GM12878 (cell line): ENCODE measurements around the gene MYO16. TPM values are rescaled to one million over a fixed set of nuclear protein-coding genes. Genes with fewer than 3 reads are reported as not detected.

Experiments used
- ATAC-seq: fragments of 200-7000 bp; cut with Tn5 transposase; 3 replicates; pipeline ENCODE4 v1.9.1; 2020; ENCODE audit warnings: mild to moderate bottlenecking, moderate library complexity
- BruUV-seq: library from RNA; stranded (reverse); fragments of 400-500 nt; replicated peaks from 2 replicates; lab custom pipeline; 2021; lab: Mats Ljungman, UMichigan
- CTCF ChIA-PET: fragments of 300-600 bp; sonication (Branson Sonifier 250); formaldehyde crosslinking; extraction: SDS; loops from one replicate; lab custom pipeline; 2021; ENCODE audit warnings: inconsistent platforms; lab: Yijun Ruan, JAX
- POLR2A ChIA-PET: fragments of 350-600 bp; formaldehyde crosslinking; extraction: SDS; loops from one replicate; lab custom pipeline; 2021; ENCODE audit warnings: inconsistent platforms; lab: Charles Lee
- RAD21 ChIA-PET: fragments of 300-600 bp; sonication (Branson Sonifier 250); formaldehyde crosslinking; loops from one replicate; lab custom pipeline; 2023; ENCODE audit warnings: antibody characterized with exemption; ENCODE audit not compliant: unreplicated experiment; lab: Charles Lee
- SMC1A ChIA-PET: fragments of 300-600 bp; sonication (Branson Sonifier 250); formaldehyde crosslinking; loops from one replicate; lab custom pipeline; 2023; ENCODE audit not compliant: unreplicated experiment, uncharacterized antibody; lab: Charles Lee
- DNase-seq: peaks from one replicate; pipeline ENCODE4 v3.0.0-alpha.2; 2011; ENCODE audit warnings: low read depth, low spot score
- FAIRE-seq: peaks from 3 replicates; lab custom pipeline; 2011; peaks lifted over from hg19 to GRCh38; lab: Jason Lieb, UNC
- H2AFZ ChIP-seq: 2 replicates; pipeline ENCODE4 v1.6.0; 2011; ENCODE audit warnings: low read depth, low read length, control low read depth; ENCODE audit not compliant: control insufficient read depth
- H3K27ac ChIP-seq: 2 replicates; pipeline ENCODE4 v1.5.1; 2011; ENCODE audit warnings: control low read depth; ENCODE audit not compliant: control insufficient read depth, insufficient read depth
- H3K27me3 ChIP-seq, 2 experiments: replicated peaks in 1 of 2; 2 replicates each; pipeline versions ENCODE4 v1.6.0 to v1.6.1; 2011; ENCODE audit warnings: low read length in 1 of 2; ENCODE audit not compliant: control insufficient read depth in 2 of 2, insufficient read depth in 2 of 2
- H3K36me3 ChIP-seq, 2 experiments: 2 replicates each; pipeline ENCODE4 v1.5.1; 2011; ENCODE audit warnings: low read length in 1 of 2; ENCODE audit not compliant: control insufficient read depth in 2 of 2, insufficient read depth in 2 of 2
- H3K4me1 ChIP-seq: 2 replicates; pipeline ENCODE4 v1.6.1; 2011; ENCODE audit warnings: mild to moderate bottlenecking, low read length, moderate library complexity, mixed read lengths; ENCODE audit not compliant: control insufficient read depth, insufficient read depth
- H3K4me2 ChIP-seq: 2 replicates; pipeline ENCODE4 v1.6.0; 2011; ENCODE audit warnings: control low read depth; ENCODE audit not compliant: control insufficient read depth, insufficient read depth
- H3K4me3 ChIP-seq: fragments of 200-600 bp; sonication (generic); 2 replicates; pipeline ENCODE4 v1.5.1; 2016
- H3K79me2 ChIP-seq: 2 replicates; pipeline ENCODE4 v1.6.0; 2011; ENCODE audit warnings: low read length; ENCODE audit not compliant: control insufficient read depth, insufficient read depth
- H3K9ac ChIP-seq: 2 replicates; pipeline ENCODE4 v1.8.0; 2011; ENCODE audit warnings: low read length, control low read depth, mixed read lengths; ENCODE audit not compliant: control insufficient read depth, insufficient read depth
- H3K9me3 ChIP-seq: replicated peaks from 3 replicates; pipeline ENCODE4 v1.5.1; 2011; ENCODE audit warnings: mild to moderate bottlenecking, low read length; ENCODE audit not compliant: control insufficient read depth, insufficient read depth
- H4K20me1 ChIP-seq: 2 replicates; pipeline ENCODE4 v1.6.0; 2011; ENCODE audit not compliant: control insufficient read depth, insufficient read depth
- HDAC6 ChIP-seq: fragments of 200-600 bp; sonication (generic); IDR thresholded peaks from one replicate; pipeline ENCODE4 v1.8.0; 2017; ENCODE audit warnings: antibody characterized with exemption; ENCODE audit not compliant: unreplicated experiment
- MTA3 ChIP-seq: IDR thresholded peaks from 2 replicates; pipeline ENCODE4 v1.6.1; 2012; ENCODE audit warnings: low read length, inconsistent platforms, borderline replicate concordance
- SUPT20H ChIP-seq: IDR thresholded peaks from 2 replicates; pipeline ENCODE4 v1.6.1; 2011; ENCODE audit warnings: low read depth, mild to moderate bottlenecking, low read length, moderate library complexity, borderline replicate concordance; ENCODE audit not compliant: control insufficient read depth
- TCF3 ChIP-seq: IDR thresholded peaks from 2 replicates; pipeline ENCODE4 v1.6.1; 2012; ENCODE audit warnings: low read depth, mild to moderate bottlenecking, low read length, borderline replicate concordance; ENCODE audit not compliant: insufficient read depth
- ZNF687 ChIP-seq: fragments of 450-650 bp; IDR thresholded peaks from 2 replicates; pipeline ENCODE4 v1.6.1; 2017; ENCODE audit warnings: mild to moderate bottlenecking, moderate library complexity
- WGBS: methylation state at CpG from one replicate; pipeline ENCODE4 v1.1.6; 2016; ENCODE audit warnings: low lambda C conversion rate; ENCODE audit not compliant: insufficient replicate concordance, insufficient coverage; ENCODE audit errors: missing lambda C conversion rate; 5-methylcytosine and 5-hydroxymethylcytosine counted together
- in situ Hi-C: fragments of 300-500 bp; cut with MboI; formaldehyde crosslinking; loops from 9 replicates; pipeline ENCODE4 v1.14.3; 2018; ENCODE audit warnings: mixed read lengths
- intact Hi-C: fragments of 100-400 bp; cut with micrococcal nuclease; formaldehyde crosslinking; loops from one replicate; pipeline ENCODE4 v1.14.2; 2022; ENCODE audit not compliant: unreplicated experiment
- polyA plus RNA-seq, 11 experiments: library from polyadenylated mRNA; depleted of rRNA in 4 of 11; unstranded in 6 of 11; stranded (reverse) in 5 of 11; fragments of >200 nt; fragmentation: Nextera tagmentation in 4 of 11; fragmentation: Illumina TruSeq in 1 of 11; extraction: Ambion mirVana in 4 of 11; extraction: Trizol in 1 of 11; gene quantifications; 1 replicate in 1 of 11; 2 replicates in 10 of 11; pipeline versions ENCODE4 v1.2.1 to v1.2.3, GENCODE V29; 2011 to 2016; ENCODE audit warnings: inconsistent platforms in 2 of 11, missing spikeins in 2 of 11, low read depth in 1 of 11
- total RNA-seq, 4 experiments: library from RNA; depleted of rRNA in 3 of 4; stranded (reverse); fragments of >200 nt in 3 of 4; fragmentation: Illumina TruSeq in 1 of 4; extraction: Trizol in 1 of 4; gene quantifications; 2 replicates each; pipeline versions ENCODE4 v1.2.1 to v1.2.3, GENCODE V29; 2013 to 2021

Gene MYO16
- total and polyA plus RNA-seq, 10 of the 15 experiments (the other 5 are each of a cell fraction or from before 2014, with no cell fraction given): under 0.01 to 1.7 (median 0.05) TPM; not detected in 4

- no peaks in the 10 kb centered on the region for H3K36me3 ChIP-seq
- 78% methylated on average over 7 of the region's 7 CpGs for WGBS
- no peak overlapping the region for H3K4me2 ChIP-seq
- ChIA-PET POLR2A (no interaction called here), CTCF (no interaction called here), RAD21 (no interaction called here), SMC1A (no interaction called here)
- in situ Hi-C loops (no loop called here), intact Hi-C loops (no loop called here)
- H3K9ac ChIP-seq: no peak overlapping the region
- H3K79me2 ChIP-seq: no peaks in the 10 kb centered on the region
- H3K27ac ChIP-seq: no peak overlapping the region
- no peak overlapping the region for H2AFZ ChIP-seq
- H3K4me1 ChIP-seq: no peaks in the 10 kb centered on the region
- no peaks in the 10 kb centered on the region; a peak in 1 of 4 replicates for H3K27me3 ChIP-seq
- FAIRE-seq (no peak), DNase-seq (no peak), ATAC-seq (no peak)
- TF ChIP-seq SUPT20H: no peak
- BruUV-seq: no TSS peak
- H3K4me3 ChIP-seq: no peak overlapping the region
- H4K20me1 ChIP-seq: no peaks in the 10 kb centered on the region
- no peaks in the 10 kb centered on the region for H3K9me3 ChIP-seq
Observed at GRCh38 chr13:108948251-108948671, 318.9 kb downstream of the MYO16 start.

- H3K27me3 ChIP-seq: no peaks in the 10 kb centered on the region; a peak in 1 of 4 replicates
- ChIA-PET CTCF (interaction anchor here (0.6 to 1.1 kb wide), 3 partner anchors 11 to 512 kb away, joined by 4 read pairs; no protein-coding TSS in a partner anchor), POLR2A (no interaction called here)
- WGBS: 52% methylated on average over 8 of the region's 8 CpGs
- no peaks in the 10 kb centered on the region for H3K9me3 ChIP-seq
- H4K20me1 ChIP-seq: no peaks in the 10 kb centered on the region
- no peak for TF ChIP-seq ZNF687
- TF ChIP-seq MTA3: no peak
- no peak for TF ChIP-seq HDAC6
- no peak for TF ChIP-seq TCF3
- TF ChIP-seq, all 136 proteins: peak for 0
- H3K9ac ChIP-seq: no peak overlapping the region
- RAD21 ChIA-PET: interaction anchor here (0.9 kb wide), 1 partner anchor 212 kb away, joined by 3 read pairs; no protein-coding TSS in a partner anchor
- no peaks in the 10 kb centered on the region for H3K4me1 ChIP-seq
- no peak for FAIRE-seq
- BruUV-seq: no TSS peak
- intact Hi-C loops (no loop called here), in situ Hi-C loops (loop anchor here (25.0 kb wide), 1 partner anchor 1462 kb away; no protein-coding TSS in a partner anchor)
- no peaks in the 10 kb centered on the region for H3K79me2 ChIP-seq
- no peak overlapping the region for H2AFZ ChIP-seq
- no peaks in the 10 kb centered on the region for H3K36me3 ChIP-seq
- DNase-seq: no peak
- no peak for ATAC-seq
- H3K27ac ChIP-seq: no peak overlapping the region
- SMC1A ChIA-PET: no interaction called here
- H3K4me3 ChIP-seq: no peak overlapping the region
- H3K4me2 ChIP-seq: no peak overlapping the region
Observed at GRCh38 chr13:108950333-108951010, 321.1 kb downstream of the MYO16 start.
